ENCODE results near the gene PPM1J.

DNA sequence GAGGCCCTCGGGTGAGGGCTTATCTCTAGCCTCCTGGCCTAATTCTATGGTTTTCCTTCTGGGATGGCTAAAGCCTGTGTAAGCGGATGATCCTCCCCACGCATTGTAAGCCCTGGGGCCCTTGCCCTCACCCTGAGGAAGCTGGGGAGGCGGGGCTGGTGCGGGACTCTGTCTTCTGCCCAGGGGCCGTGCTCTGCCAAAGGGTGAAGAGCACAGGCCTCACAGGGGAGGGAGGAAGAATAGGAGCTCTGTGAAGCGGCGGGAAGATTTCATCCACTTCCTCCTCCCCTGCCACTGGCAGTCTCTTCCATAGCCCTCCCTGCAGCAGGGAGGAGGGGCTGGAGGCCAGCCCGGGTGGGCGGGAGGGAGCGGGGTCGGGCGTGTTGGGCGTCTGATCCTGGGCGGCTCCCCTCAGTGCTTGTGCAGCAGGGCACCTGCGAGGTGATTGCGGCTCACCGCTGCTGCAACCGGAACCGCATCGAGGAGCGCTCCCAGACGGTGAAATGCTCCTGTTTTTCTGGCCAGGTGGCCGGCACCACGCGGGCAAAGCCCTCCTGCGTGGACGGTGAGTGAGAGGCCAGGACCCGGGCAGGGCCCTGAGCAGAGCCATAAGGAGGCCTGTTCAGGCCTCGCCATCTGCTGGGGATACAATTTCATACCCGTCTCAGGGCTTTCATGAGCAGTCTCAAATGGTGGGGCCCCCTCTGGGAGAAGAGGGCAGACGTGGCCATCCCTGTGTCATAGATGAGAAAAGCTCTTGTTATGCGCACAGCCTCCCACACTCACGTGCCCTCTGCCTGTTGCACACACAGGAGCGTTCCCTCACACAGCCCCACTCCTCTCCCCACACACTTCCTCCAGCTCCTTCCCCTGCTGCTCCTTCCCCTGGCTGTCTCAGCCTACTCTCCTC lies 7.7 kb upstream of the PPM1J start:
- TF ChIP-seq, protein P1, sequence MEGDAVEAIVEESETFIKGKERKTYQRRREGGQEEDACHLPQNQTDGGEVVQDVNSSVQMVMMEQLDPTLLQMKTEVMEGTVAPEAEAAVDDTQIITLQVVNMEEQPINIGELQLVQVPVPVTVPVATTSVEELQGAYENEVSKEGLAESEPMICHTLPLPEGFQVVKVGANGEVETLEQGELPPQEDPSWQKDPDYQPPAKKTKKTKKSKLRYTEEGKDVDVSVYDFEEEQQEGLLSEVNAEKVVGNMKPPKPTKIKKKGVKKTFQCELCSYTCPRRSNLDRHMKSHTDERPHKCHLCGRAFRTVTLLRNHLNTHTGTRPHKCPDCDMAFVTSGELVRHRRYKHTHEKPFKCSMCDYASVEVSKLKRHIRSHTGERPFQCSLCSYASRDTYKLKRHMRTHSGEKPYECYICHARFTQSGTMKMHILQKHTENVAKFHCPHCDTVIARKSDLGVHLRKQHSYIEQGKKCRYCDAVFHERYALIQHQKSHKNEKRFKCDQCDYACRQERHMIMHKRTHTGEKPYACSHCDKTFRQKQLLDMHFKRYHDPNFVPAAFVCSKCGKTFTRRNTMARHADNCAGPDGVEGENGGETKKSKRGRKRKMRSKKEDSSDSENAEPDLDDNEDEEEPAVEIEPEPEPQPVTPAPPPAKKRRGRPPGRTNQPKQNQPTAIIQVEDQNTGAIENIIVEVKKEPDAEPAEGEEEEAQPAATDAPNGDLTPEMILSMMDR (conservative IDR thresholded peaks at IDR 0.05; ENCODE audit: low read depth, low read length) = no peak
- TF ChIP-seq EZH2 (IDR thresholded peaks at IDR 0.05; ENCODE audit: low read length, unreplicated experiment) (no peak), EZH2phosphoT487 (IDR thresholded peaks at IDR 0.05; ENCODE audit: borderline replicate concordance, low read length) (no peak)
